Natural killer cell (primary cell): ENCODE data around the gene NTRK2. TPM values are rescaled to one million over a fixed set of nuclear protein-coding genes. Genes with fewer than 3 reads are reported as not detected.

Experiments used
- ATAC-seq, 3 donors: fragments of 150-1000 bp in 2 of 3; fragments of 200-7000 bp in 1 of 3; cut with Tn5 transposase; 1 replicate in 1 of 3; 2 replicates in 2 of 3; pipeline ENCODE4 v1.10.0; 2021; ENCODE audit warnings: mild to moderate bottlenecking in 2 of 3, moderate library complexity in 2 of 3
- DNase-seq, 2 donors: peaks; one replicate each; pipeline versions ENCODE4 v3.0.0 to v3.0.0-alpha.2; 2013 to 2021; ENCODE audit warnings: mixed read lengths in 1 of 2
- H3K27ac ChIP-seq: one replicate; pipeline ENCODE4 v1.5.1; 2013; ENCODE audit warnings: mild to moderate bottlenecking, low read length
- H3K27me3 ChIP-seq: one replicate; pipeline ENCODE4 v1.6.1; 2013; ENCODE audit warnings: low read length; ENCODE audit not compliant: control insufficient read depth, insufficient read depth
- H3K36me3 ChIP-seq: one replicate; pipeline ENCODE4 v1.6.1; 2013; ENCODE audit warnings: low read length; ENCODE audit not compliant: control insufficient read depth, insufficient read depth
- H3K4me1 ChIP-seq: one replicate; pipeline ENCODE4 v1.6.1; 2013; ENCODE audit warnings: low read length; ENCODE audit not compliant: control insufficient read depth, insufficient read depth
- H3K4me3 ChIP-seq: one replicate; pipeline ENCODE4 v1.5.1; 2013; ENCODE audit warnings: low read length
- H3K9me3 ChIP-seq: one replicate; pipeline ENCODE4 v1.6.1; 2013; ENCODE audit warnings: low read length; ENCODE audit not compliant: control insufficient read depth, insufficient read depth
- H3K27ac Mint-ChIP-seq, 2 donors: one replicate each; pipeline ENCODE4 v1.8.0; 2022; ENCODE audit warnings: mild to moderate bottlenecking in 2 of 2, mixed read lengths in 2 of 2, moderate library complexity in 1 of 2
- H3K27me3 Mint-ChIP-seq, 2 donors: one replicate each; pipeline ENCODE4 v1.8.0; 2022; ENCODE audit warnings: low read depth in 2 of 2, mixed read lengths in 2 of 2
- H3K36me3 Mint-ChIP-seq: one replicate; pipeline ENCODE4 v1.8.0; 2022; ENCODE audit warnings: mixed read lengths
- H3K4me1 Mint-ChIP-seq, 2 donors: one replicate each; pipeline ENCODE4 v1.8.0; 2022; ENCODE audit warnings: mixed read lengths in 2 of 2
- H3K4me3 Mint-ChIP-seq: one replicate; pipeline ENCODE4 v1.8.0; 2022; ENCODE audit warnings: mild to moderate bottlenecking, moderate library complexity, mixed read lengths
- H3K9me3 Mint-ChIP-seq, 2 donors: one replicate each; pipeline ENCODE4 v1.8.0; 2022; ENCODE audit warnings: mixed read lengths in 2 of 2
- WGBS: methylation state at CpG from one replicate; pipeline ENCODE4 v1.1.7; 2013; ENCODE audit warnings: missing lambda C conversion rate; ENCODE audit not compliant: insufficient coverage; 5-methylcytosine and 5-hydroxymethylcytosine counted together
- intact Hi-C: fragments of 100-400 bp; cut with micrococcal nuclease; formaldehyde crosslinking; loops from one replicate; pipeline ENCODE4 v1.14.2; 2022
- total RNA-seq, 4 donors: library from RNA; stranded (reverse); fragments of 120-200 nt in 1 of 4; gene quantifications; one replicate each; pipeline versions ENCODE4 v1.2.3 to v1.2.4, GENCODE V29; 2013 to 2022
- TF ChIP-seq, protein P1 (sequence below): fragments of 200-600 bp; IDR thresholded peaks from one replicate; pipeline ENCODE4 v1.8.0; 2022; ENCODE audit warnings: antibody characterized with exemption

Gene NTRK2
- total RNA-seq, 3 donors from 2014 or later (not counting 1 experiment from before 2014, with no cell fraction given), result 0.08 TPM; not detected in 2

DNA sequence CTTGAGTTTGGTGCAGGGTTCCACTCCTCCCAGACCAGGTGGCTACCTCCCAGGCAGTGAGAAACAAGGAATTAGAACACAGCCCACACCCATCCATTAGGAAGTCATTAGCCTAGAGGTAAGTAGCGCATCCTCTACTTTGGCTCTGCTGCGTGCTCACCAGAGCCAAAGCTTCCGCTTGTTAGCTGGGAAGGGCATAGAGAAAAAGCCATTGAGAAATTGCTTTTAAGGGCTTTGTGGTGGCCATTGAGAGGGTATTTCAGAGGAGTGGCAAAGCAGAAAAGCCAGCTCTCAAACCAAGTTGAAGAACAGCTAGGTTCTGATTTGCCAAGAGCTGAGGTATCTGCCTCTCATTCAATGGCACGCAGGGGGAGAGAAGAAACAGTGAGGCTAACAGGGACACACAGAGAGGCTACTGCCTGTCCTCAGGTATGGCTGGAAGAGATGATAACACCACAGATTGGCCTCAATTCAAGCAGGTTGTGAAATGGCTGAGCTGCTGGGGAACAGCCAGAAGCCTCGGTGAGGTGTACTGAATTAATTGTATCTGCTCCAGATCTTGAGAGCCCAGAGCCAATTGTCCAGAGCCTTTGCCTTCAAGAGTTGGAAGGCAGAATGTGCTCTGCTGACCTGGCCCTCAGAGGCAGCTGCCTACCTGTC, 119.4 kb downstream of the NTRK2 start:
- Histone ChIP-seq H3K4me3 (no peak overlapping the region), H3K27ac (no peak overlapping the region), H3K9me3 (no peaks in the 10 kb centered on the region), H3K27me3 (no peaks in the 10 kb centered on the region), H3K4me1 (no peaks in the 10 kb centered on the region), H3K36me3 (no peaks in the 10 kb centered on the region)
- TF ChIP-seq, protein P1, sequence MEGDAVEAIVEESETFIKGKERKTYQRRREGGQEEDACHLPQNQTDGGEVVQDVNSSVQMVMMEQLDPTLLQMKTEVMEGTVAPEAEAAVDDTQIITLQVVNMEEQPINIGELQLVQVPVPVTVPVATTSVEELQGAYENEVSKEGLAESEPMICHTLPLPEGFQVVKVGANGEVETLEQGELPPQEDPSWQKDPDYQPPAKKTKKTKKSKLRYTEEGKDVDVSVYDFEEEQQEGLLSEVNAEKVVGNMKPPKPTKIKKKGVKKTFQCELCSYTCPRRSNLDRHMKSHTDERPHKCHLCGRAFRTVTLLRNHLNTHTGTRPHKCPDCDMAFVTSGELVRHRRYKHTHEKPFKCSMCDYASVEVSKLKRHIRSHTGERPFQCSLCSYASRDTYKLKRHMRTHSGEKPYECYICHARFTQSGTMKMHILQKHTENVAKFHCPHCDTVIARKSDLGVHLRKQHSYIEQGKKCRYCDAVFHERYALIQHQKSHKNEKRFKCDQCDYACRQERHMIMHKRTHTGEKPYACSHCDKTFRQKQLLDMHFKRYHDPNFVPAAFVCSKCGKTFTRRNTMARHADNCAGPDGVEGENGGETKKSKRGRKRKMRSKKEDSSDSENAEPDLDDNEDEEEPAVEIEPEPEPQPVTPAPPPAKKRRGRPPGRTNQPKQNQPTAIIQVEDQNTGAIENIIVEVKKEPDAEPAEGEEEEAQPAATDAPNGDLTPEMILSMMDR, result no peak
- H3K9me3 Mint-ChIP-seq, result no peaks in the 10 kb centered on the region
- no peaks in the 10 kb centered on the region for H3K36me3 Mint-ChIP-seq
- WGBS, result 97% methylated on average over 5 of the region's 5 CpGs
- intact Hi-C loops, result no loop called here
- ATAC-seq, result no peak
- no peak overlapping the region for H3K4me3 Mint-ChIP-seq
- no peak overlapping the region for H3K27ac Mint-ChIP-seq
- DNase-seq, result no peak
- no peaks in the 10 kb centered on the region for H3K4me1 Mint-ChIP-seq
- peaks cover 27 to 50% of the 10 kb centered on the region in 2 donors for H3K27me3 Mint-ChIP-seq

DNA sequence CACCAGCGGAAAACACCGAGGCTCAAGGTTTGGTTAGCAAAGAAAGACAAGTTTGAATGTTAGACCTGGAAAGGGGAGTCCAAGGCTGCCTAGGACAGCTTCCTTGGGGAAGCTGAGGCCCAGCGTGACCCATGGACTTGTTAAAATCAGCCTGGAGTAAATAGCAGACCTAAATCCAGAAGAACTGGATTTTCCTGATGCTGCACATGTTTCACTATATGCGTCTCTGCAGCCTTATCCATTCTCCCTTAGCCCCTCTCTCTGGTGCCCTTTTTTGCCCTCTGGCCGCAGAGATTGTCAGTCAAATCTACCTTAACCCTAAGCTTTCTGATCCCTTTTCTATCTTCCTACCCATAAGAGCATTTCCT, 119.9 kb downstream of the NTRK2 start:
- peaks cover 27 to 48% of the 10 kb centered on the region in 2 donors for H3K27me3 Mint-ChIP-seq

DNA sequence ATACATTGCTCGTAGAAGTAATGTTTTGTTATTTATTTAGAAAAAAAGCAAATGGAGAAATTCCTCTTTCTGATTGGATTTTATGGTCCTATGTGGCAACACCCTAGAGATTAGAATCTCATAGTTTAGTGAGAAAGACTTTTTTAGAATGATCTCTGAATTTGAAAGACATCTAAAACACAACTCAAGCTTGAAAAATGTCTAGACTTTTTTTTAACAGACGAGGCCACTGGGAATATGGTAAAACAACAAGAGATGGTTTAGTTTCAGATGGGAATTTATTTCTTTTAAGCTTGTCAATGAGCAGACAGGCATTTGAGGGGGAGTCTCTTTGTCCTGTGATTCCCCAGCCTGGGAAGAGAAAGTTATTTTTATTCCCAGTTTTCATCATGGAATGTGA, 122.1 kb downstream of the NTRK2 start:
- Mint-ChIP-seq H3K9me3 (no peaks in the 10 kb centered on the region), H3K4me1 (no peaks in the 10 kb centered on the region), H3K4me3 (no peak overlapping the region), H3K27ac (no peak overlapping the region), H3K36me3 (no peaks in the 10 kb centered on the region), H3K27me3 (peaks cover 26 to 40% of the 10 kb centered on the region in 2 donors)
- no peak for ATAC-seq
- TF ChIP-seq, protein P1, result no peak
- DNase-seq, result no peak
- WGBS, result 73% methylated on average over 1 of the region's 2 CpGs
- H3K4me3 ChIP-seq, result no peak overlapping the region
- no peaks in the 10 kb centered on the region for H3K36me3 ChIP-seq
- H3K4me1 ChIP-seq, result no peaks in the 10 kb centered on the region
- no peaks in the 10 kb centered on the region for H3K27me3 ChIP-seq
- H3K27ac ChIP-seq, result no peak overlapping the region
- H3K9me3 ChIP-seq, result no peaks in the 10 kb centered on the region
- intact Hi-C loops, result loop anchor here (10.0 kb wide), 1 partner anchor 63 kb away; no protein-coding TSS in a partner anchor

More for the DNA sequence above, 119.9 kb downstream of the NTRK2 start:
- DNase-seq (no peak), ATAC-seq (no peak)
- WGBS, result 90% methylated on average over 5 of the region's 5 CpGs
- Mint-ChIP-seq H3K4me1 (no peaks in the 10 kb centered on the region), H3K27ac (no peak overlapping the region), H3K4me3 (no peak overlapping the region), H3K36me3 (no peaks in the 10 kb centered on the region), H3K9me3 (no peaks in the 10 kb centered on the region)
- no peaks in the 10 kb centered on the region for H3K27me3 ChIP-seq
- TF ChIP-seq, protein P1, result no peak
- no peaks in the 10 kb centered on the region for H3K4me1 ChIP-seq
- H3K9me3 ChIP-seq, result no peaks in the 10 kb centered on the region
- no peak overlapping the region for H3K27ac ChIP-seq
- H3K36me3 ChIP-seq, result no peaks in the 10 kb centered on the region
- H3K4me3 ChIP-seq, result no peak overlapping the region
- intact Hi-C loops, result no loop called here

DNA sequence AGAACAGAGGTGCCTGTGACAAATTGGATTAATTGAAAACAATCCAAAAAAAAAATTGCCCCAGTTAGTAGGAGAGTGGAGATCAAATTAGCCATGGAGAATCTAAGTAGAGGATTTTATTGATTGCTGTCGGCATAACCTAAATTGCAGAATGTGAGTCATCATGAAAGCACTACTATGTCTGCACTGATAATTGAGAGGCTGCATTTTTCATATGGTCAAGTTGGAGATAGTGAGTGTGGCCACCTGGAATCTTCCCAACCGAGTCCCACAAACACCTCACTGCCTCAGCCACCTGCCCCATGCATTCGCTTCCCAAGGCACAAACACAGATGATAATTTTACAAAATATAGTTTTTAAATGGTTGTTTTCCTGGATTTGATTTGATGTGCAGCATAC, 123.7 kb downstream of the NTRK2 start:
- no peak overlapping the region for H3K27ac ChIP-seq
- Mint-ChIP-seq H3K9me3 (no peaks in the 10 kb centered on the region), H3K4me3 (no peak overlapping the region), H3K36me3 (no peaks in the 10 kb centered on the region), H3K27ac (no peak overlapping the region), H3K27me3 (peaks cover 23 to 34% of the 10 kb centered on the region in 2 donors), H3K4me1 (no peaks in the 10 kb centered on the region)
- TF ChIP-seq, protein P1, result no peak
- H3K4me3 ChIP-seq, result no peak overlapping the region
- intact Hi-C loops, result loop anchor here (10.0 kb wide), 1 partner anchor 62 kb away; no protein-coding TSS in a partner anchor
- H3K4me1 ChIP-seq, result no peaks in the 10 kb centered on the region
- no peaks in the 10 kb centered on the region for H3K36me3 ChIP-seq
- peaks cover 2% of the 10 kb centered on the region for H3K27me3 ChIP-seq
- ATAC-seq, result no peak
- 92% methylated on average over 1 of the region's 3 CpGs for WGBS
- no peaks in the 10 kb centered on the region for H3K9me3 ChIP-seq
- no peak for DNase-seq
